Astrocyte of the spinal cord (primary cell): ENCODE data around the gene KY.

ENCODE experiments used
- DNase-seq: peaks from one replicate; pipeline ENCODE4 v3.0.0; 2011; ENCODE audit warnings: low read depth, low spot score
- H3K4me3 ChIP-seq: 2 replicates; pipeline ENCODE4 v1.5.1; 2011; ENCODE audit warnings: low read depth, mild to moderate bottlenecking, low read length, moderate library complexity
- CTCF ChIP-seq: IDR thresholded peaks from 2 replicates; pipeline ENCODE4 v1.5.1; 2012; ENCODE audit warnings: low read depth, mild to moderate bottlenecking, low read length, inconsistent platforms
- in situ Hi-C: cut with HindIII; loops from 2 replicates; pipeline ENCODE4 v1.10.0; 2017; ENCODE audit warnings: low sequenced_read_pairs

Gene KY

GRCh38 chr3:134617608-134618477, 33.0 kb downstream of the KY start:
- no peak for TF ChIP-seq CTCF
- no peak overlapping the region for H3K4me3 ChIP-seq
- no peak for DNase-seq
- in situ Hi-C loops, result no loop called here

- H3K4me3 ChIP-seq, result no peak overlapping the region
- DNase-seq, result no peak
- in situ Hi-C loops, result no loop called here
- no peak for TF ChIP-seq CTCF
Measured at GRCh38 chr3:134615743-134616142, 35.1 kb downstream of the KY start.

- TF ChIP-seq CTCF, result no peak
- no peak for DNase-seq
- in situ Hi-C loops, result no loop called here
Measured at GRCh38 chr3:134614955-134615354, 35.9 kb downstream of the KY start.

GRCh38 chr3:134613006-134613520, 37.8 kb downstream of the KY start:
- no peak overlapping the region for H3K4me3 ChIP-seq
- in situ Hi-C loops, result no loop called here

More at GRCh38 chr3:134614955-134615354, 35.9 kb downstream of the KY start:
- H3K4me3 ChIP-seq, result no peak overlapping the region

DNA sequence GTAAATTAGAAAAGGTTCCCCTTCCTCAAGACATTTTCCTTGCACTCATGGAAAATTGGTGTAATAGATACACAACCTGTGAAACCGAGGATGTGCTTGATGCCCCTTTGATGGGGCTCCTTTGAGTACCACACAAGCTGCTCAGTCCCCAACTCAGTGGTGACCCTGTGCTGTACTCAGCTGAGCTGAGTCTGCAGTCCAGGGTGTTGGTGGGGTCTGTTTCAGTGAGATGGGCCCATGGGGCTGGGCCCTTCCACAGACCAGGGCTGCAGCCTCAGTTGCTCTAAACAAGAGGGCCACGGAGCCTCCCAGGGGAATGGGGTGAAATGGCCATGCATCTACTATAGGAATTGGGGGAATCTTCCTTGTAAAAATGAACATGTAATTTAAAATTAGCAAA, 39.3 kb downstream of the KY start:
- no peak for TF ChIP-seq CTCF
- no peak for DNase-seq
- in situ Hi-C loops, result no loop called here
- H3K4me3 ChIP-seq, result no peak overlapping the region

More at GRCh38 chr3:134613006-134613520, 37.8 kb downstream of the KY start:
- DNase-seq, result no peak
- no peak for TF ChIP-seq CTCF

- in situ Hi-C loops, result no loop called here
- no peak for DNase-seq
- TF ChIP-seq CTCF, result no peak
- no peak overlapping the region for H3K4me3 ChIP-seq
Measured at GRCh38 chr3:134610432-134611385, 40.1 kb downstream of the KY start.
